ENCODE results near the gene ACSM3. TPM values are rescaled to one million over a fixed set of nuclear protein-coding genes. Genes with fewer than 3 reads are reported as not detected.

ACSM3 gene
- total RNA-seq, 6 experiments from 2014 or later = 0.12 to 0.48 (median 0.21) TPM; not detected in 1

DNA sequence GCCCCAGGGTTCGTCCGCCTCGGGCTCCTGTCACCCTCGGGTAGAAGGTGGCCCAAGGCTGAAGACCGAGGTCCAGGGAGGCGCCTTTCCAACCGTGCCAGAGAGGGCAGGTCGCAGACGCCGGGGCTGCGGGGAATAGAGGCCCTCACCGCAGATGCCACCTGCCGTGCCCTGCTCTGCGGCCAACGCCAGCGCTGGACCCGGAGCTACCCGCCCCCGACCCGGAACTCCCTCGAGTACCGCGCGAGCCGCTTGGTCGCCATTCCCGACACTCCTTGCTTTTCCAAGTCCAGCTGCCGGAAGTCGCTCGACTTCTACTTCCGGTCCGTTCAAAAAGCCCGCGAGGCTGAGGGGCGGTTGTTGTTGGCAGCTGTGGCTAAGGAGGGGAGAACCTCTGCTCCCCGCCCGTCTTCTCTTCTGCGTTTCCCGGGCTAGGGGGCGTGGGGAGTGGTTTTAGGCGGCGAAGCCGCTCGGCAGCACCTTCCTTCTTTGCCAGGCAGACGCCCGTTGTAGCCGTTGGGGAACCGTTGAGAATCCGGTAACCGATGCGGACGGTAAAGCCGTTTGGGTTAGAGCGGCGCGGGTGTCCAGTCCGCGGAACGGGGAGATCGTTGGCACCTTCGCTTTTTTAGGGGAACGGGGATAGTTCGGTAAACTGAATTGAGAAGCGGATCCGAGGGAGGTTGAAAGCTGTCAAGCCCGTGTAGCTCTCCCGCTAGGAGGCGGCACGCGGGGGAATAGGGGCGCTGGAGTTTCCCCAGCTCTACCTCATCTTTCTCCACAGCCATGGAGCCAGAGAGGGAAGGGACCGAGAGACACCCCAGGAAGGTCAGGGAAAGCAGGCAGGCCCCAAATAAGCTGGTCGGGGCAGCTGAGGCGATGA, 42.6 kb downstream of the ACSM3 start, which contains the start of the genes ERI2 and REXO5:
Gene ERI2, minus strand, starts transcription at position 305 of the 883 bp plus-strand sequence. Its CDS starts 42 bp downstream, at position 263.
Gene REXO5, plus strand, starts transcription at position 360 of the 883 bp plus-strand sequence. Its CDS starts 427 bp downstream, at position 787.
- H3K9me3 Mint-ChIP-seq = no peaks in the 10 kb centered on the region
- H3K27ac Mint-ChIP-seq = peak within 1 kb of the TSS; percentile 96
- peaks cover 3% of the 10 kb centered on the region; the same call in 1 of the 2 replicates for H3K27me3 Mint-ChIP-seq (ENCODE audit: insufficient read depth)
- DNase-seq = peak; percentile 95
- peak within 1 kb of the TSS; percentile 99 for H3K4me3 Mint-ChIP-seq
- H3K36me3 Mint-ChIP-seq (ENCODE audit: low read depth) = no peaks in the 10 kb centered on the region
- H3K4me1 Mint-ChIP-seq (ENCODE audit: low read depth) = peaks cover 28% of the 10 kb centered on the region
- TF ChIP-seq, protein P1, sequence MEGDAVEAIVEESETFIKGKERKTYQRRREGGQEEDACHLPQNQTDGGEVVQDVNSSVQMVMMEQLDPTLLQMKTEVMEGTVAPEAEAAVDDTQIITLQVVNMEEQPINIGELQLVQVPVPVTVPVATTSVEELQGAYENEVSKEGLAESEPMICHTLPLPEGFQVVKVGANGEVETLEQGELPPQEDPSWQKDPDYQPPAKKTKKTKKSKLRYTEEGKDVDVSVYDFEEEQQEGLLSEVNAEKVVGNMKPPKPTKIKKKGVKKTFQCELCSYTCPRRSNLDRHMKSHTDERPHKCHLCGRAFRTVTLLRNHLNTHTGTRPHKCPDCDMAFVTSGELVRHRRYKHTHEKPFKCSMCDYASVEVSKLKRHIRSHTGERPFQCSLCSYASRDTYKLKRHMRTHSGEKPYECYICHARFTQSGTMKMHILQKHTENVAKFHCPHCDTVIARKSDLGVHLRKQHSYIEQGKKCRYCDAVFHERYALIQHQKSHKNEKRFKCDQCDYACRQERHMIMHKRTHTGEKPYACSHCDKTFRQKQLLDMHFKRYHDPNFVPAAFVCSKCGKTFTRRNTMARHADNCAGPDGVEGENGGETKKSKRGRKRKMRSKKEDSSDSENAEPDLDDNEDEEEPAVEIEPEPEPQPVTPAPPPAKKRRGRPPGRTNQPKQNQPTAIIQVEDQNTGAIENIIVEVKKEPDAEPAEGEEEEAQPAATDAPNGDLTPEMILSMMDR (IDR thresholded peaks at IDR 0.05) = peak; percentile 72

DNA sequence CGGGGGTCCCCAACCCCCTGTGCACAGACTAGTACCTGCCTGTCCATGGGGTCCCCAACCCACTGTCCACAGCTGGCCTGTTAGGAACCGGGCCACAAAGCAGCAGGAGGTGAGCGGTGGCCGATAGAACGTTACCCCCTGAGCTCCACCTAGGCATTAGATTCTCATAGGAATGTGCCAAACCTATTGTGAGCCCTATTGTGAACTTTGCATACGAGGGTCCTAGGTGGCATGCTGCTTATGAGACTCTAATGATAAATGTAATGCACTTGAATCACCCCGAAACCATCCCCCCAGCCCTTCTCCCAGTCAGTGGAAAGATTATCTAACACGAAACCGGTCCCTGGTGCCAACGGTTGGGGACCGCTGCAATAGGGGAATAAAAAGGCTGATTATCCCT, 44.0 kb downstream of the ACSM3 start:
- H3K27me3 Mint-ChIP-seq (ENCODE audit: insufficient read depth) = peaks cover 3% of the 10 kb centered on the region; the same call in 1 of the 2 replicates
- no peaks in the 10 kb centered on the region for H3K9me3 Mint-ChIP-seq
- no peak for DNase-seq
- TF ChIP-seq, protein P1 (IDR thresholded peaks at IDR 0.05) = no peak
- H3K36me3 Mint-ChIP-seq (ENCODE audit: low read depth) = no peaks in the 10 kb centered on the region
- H3K27ac Mint-ChIP-seq = peak overlapping the region; percentile 96
- peaks cover 28% of the 10 kb centered on the region for H3K4me1 Mint-ChIP-seq (ENCODE audit: low read depth)
- peak overlapping the region; percentile 99 for H3K4me3 Mint-ChIP-seq

DNA sequence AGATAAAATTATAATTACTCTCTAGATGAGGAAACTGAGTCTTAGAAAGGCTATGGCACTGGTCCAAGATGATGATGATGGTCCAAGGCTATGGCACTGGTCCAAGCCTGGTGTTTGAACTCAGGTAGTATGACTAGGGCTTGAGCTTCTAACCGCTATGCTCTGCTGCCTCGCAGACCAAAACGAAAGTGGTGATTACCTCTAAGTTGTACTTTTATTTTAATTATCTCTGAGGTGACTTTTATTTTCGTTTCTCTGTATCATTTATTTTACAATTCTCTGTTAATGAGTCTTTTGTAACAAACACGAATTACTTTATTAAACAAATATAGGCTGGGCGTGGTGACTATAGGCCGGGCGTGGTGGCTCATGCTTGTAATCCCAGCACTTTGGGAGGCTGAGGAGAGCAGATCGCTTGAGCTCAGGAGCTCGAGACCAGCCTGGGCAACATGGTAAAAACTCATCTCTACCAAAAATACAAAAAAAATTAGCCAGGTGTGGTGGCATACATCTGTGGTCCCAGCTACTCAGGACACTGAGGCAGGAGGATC, 48.1 kb downstream of the ACSM3 start:
- Mint-ChIP-seq H3K27me3 (ENCODE audit: insufficient read depth) (no peaks in the 10 kb centered on the region; the same call in 1 of the 2 replicates), H3K9me3 (no peaks in the 10 kb centered on the region), H3K4me3 (no peak overlapping the region), H3K36me3 (ENCODE audit: low read depth) (no peaks in the 10 kb centered on the region; the same call in 1 of the 2 replicates), H3K4me1 (ENCODE audit: low read depth) (peaks cover 8% of the 10 kb centered on the region), H3K27ac (no peak overlapping the region)
- no peak for DNase-seq
- TF ChIP-seq, protein P1 (IDR thresholded peaks at IDR 0.05) = no peak

DNA sequence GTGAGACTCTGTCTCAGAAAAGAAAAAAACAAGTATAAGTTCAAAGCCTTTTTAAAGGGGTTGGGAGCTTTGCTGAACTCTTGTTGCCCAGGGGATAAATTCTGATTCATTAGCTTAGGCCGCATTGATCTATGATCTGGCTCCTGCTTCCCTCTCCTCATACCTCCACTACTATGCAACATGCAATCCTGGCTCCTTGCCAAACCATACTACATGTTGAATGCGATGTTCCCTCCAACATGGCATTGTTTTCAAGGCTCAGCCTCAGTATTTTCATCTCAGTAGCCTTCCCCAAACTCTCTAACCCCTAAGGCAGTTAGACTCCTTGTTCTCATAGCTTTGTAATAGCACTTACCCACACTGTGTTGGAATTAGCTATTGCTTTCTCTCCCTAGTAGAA, 48.7 kb downstream of the ACSM3 start:
- Mint-ChIP-seq H3K4me3 (no peak overlapping the region), H3K9me3 (no peaks in the 10 kb centered on the region)
- TF ChIP-seq, protein P1 (IDR thresholded peaks at IDR 0.05) = no peak

DNA sequence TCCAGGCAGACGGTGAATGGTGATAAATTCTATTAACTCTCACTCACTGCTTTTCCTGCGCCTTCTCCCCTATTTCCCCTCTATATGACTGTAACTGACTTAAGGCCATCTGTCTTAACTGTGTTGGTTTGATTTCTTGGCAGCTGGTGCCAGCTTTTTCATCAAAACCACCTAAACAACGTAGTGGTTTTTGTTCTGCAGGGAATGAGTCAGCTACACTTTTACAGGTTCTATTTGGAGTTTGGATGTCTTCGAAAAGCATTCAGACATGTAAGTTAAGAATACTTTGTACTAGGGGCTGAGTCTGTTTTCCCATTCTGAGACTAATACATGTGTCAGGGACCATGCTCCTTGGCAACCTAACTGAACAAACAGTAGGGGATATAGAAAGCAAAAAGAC, 51.0 kb downstream of the ACSM3 start:
- H3K4me1 Mint-ChIP-seq (ENCODE audit: low read depth) = no peaks in the 10 kb centered on the region
- H3K36me3 Mint-ChIP-seq (ENCODE audit: low read depth) = peaks cover 7% of the 10 kb centered on the region
- H3K27me3 Mint-ChIP-seq (ENCODE audit: insufficient read depth) = no peaks in the 10 kb centered on the region; the same call in 1 of the 2 replicates
- no peak overlapping the region for H3K27ac Mint-ChIP-seq
- TF ChIP-seq, protein P1 (IDR thresholded peaks at IDR 0.05) = no peak
- H3K4me3 Mint-ChIP-seq = no peak overlapping the region
- DNase-seq = no peak
- no peaks in the 10 kb centered on the region for H3K9me3 Mint-ChIP-seq

More for the DNA sequence above, 48.7 kb downstream of the ACSM3 start:
- Mint-ChIP-seq H3K27ac (no peak overlapping the region), H3K4me1 (ENCODE audit: low read depth) (peaks cover 8% of the 10 kb centered on the region; the same call in 1 of the 2 replicates), H3K36me3 (ENCODE audit: low read depth) (no peaks in the 10 kb centered on the region; the same call in 1 of the 2 replicates), H3K27me3 (ENCODE audit: insufficient read depth) (no peaks in the 10 kb centered on the region; the same call in 1 of the 2 replicates)
- no peak for DNase-seq

Measured in HFFc6 (cell line).